ENCODE results near the gene TBC1D17.

TBC1D17 gene

DNA sequence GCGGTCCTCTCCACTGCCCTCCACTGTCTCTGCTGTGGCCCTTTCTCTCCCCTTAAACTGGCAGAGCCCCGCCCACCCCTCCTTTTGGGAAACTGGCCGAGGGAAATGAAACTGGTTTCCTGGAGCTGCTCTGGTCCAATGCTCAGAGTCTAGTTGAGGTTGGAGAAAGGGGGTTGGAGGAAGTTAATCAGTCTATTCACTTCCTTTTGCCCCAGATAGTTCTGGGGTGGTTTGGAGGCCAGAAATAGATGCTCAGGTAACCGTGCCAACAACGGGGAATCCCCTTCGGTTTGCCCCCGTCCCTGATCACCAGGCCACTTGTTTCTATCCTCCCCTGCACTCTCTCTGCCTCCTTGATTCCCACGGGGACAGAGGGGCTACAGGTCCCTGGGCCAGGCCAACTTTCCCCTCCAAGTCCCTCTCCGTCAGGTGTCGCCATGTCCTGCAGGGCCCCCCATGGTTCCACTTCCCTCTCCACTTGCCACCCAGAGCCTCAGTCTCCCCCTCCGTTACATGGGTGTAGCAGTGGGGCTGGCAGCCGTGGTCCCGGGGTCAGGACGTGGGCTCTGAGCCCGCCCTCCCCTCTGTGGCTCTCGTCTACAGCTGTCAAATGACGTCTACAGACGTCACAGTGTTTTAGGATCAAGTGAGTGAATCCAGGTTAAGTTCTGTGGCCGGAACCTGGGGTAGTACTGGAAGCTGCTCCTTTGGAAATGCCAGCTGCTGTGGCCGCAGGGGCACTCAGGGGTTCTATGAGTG is 19.5 kb downstream of the TBC1D17 start, which contains the start of gene IL4I1:
IL4I1 (minus strand) TSS at position 25 of the 759 bp plus-strand sequence. CDS start 727 bp downstream, outside the sequence.
- no peak for FAIRE-seq

DNA sequence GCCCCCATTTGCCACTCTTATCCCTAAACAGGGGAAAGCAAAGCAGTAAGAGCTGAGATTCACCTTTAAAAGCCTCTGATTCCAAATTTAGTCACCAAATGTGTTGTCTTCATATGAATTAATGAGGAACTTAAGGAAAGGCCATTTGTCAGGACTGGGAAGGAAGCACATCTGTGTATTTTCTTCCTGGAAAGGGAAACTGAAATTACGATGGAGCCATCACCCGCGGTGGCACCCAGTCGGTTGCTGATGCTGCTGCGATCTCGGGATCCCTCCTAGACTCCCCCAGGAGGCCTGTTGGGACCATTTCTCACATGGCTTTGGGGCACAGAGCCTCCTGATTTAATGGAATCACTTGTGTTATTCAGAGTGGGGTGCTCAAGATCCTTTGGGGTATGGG is 26.6 kb downstream of the TBC1D17 start:
- no peak for FAIRE-seq

DNA sequence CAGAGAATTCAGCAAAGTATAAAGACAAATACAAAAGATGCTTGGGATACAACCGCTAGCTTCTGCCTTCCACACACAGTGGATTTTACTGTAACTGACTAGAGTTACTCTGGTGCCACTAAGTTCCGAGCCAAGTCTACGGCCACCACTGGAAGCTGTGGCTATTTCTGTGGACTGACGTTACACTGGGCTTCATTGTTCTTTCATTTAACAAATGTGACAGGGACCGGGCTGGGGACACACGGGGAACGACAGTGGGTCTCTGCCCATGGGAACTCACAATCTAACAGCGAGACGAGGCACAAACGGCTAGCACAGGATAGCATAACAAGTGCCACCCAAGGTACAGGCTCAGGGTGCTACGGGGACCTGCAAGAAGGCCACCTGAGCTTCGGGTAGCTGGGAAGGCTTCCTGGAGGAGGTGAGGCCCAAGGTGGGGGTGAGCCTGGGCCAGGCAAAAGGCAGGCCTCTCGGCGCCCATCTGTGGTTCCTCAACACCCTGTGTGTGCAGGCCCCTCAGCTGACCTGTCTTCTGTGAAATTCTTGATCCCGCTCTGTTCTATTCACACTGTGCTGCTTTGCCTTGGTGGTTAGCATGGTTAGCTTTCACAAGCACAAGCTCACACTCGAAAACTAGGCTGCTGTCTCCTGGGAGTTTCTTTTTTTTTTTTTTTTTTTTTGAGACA is 29.5 kb downstream of the TBC1D17 start:
- no peak for FAIRE-seq

DNA sequence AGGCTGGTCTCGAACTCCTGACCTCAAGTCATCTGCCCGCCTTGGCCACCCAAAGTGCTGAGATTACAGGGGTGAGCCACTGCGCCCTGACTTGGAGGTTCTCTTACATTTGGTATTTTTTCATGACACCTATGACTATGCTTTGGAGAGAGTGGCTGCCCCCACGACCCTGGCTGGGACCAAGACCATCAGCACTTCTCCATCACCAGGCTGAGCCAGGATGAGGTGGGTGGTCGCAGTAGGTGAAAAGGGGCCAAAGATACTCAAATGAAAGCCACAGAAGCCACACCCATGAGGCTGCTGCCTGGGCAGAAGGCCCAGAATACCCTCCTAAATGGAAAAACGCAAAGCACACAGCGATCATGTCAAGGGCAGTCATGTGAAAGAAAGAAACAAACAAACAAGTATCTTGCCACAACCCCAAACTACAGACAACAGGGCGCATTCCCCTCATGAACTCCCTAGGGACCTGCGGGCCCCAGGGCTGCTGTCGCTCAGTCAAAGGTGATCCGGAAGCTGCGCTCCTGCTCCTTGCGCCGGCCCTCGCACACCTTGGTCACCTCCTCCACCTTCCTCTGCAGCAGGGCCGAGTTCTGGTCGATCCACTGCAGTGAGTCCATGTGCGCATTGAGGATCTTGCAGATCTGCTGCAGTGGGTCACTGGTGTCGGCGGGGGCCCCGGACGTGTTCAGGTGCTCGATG is 30.4 kb downstream of the TBC1D17 start:
- FAIRE-seq = no peak

DNA sequence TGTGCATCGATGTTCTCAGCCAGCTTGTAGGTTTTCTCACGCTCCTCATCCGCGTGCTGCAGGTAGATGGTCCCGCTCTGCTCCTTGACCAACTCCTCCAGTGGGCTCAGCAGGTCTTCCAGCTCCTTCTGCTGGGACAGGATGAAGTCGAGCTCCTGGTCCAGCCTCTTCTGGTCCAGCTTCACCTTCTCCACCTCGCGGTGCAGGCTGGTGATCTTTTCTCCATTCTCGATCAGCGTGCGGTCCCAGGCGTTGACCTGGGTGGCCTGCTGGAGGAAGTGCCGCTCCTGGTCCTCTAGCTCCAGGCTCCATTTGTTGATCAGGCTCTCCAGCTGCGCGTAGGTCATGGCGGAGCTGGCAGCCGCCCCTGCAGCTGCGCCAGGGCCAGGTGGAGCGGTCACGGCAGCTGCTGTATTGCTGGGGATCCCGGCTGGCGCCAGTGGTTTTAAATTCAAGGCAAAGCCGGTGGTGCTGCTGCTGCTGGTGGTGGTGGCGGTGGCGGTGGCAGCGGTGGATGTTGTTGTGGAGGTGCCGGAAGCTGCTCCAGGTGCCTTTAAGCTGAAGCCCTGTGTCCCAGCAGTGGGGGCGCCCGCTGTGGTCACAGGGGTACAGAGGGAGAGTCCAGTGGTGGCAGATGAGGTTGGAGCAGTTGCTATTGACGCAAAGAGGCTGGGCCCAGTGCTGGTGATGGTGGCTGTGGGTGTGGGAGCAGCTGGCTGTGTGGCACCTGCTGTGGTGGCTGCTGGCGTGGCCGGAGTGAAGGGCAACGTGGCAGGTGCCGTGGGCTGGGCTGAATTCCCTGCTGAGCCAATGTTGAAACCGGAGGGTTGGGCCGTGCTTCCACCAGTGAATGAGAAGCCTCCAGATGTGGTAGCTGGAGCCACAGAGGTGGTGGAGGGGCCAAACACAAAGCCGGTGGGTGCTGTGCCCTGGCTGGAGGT is 31.2 kb downstream of the TBC1D17 start:
- no peak for FAIRE-seq

DNA sequence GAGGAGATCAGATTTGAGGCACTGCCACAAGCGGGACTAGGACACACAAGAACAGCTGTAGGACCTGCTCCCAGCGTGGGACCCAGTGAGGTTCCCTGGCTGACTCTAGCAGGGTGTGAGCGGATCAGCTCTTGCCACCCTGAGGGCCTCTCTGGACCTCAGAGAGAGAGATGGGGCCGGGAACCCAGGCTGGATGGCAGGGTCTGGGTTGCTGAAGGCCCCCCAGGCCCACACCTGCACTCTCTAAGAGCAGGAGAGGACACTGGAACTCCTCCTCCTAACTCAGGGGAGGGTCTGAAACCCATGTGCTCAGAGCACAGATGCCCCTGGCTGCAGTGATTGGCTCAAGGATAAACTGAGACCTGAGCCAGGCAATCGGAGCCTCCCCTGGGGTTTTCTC is 32.7 kb downstream of the TBC1D17 start:
- FAIRE-seq = no peak

DNA sequence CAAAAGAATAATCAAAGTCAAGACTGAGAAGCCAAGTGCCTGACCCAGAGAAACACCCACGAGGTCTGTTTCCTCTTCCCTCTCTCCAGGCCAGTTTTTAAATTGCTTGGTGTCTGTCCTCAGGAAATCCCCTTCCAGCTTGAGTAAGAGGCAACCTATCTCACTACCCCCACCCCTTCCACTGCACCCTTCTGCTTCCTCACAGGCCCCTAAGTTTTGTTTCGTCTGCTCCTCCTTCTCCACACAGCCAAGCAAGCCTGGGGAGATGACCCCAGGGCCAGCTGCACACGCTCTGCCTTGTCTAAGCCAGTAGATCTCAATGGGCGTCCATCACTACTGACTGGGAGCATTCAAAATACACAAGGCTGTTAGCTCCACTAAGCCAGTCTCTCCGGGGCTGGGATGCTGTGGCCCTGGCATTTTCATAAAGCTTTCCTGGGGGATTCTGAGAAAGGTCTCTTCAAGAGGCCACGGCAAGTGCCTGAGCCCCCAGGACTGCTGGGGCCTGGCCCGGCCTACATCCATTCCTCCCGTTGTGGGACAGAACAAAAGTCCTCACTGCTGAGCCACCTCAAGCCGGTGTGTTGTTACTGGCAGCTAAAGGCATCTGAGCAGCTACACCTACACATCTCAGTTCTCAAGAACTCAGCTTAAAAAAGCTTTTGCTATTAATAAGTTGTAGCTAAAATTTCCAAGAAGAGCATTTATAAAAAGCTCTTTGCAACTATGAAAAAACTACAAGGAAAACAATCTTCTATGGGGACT is 34.1 kb downstream of the TBC1D17 start:
- FAIRE-seq = no peak

DNA sequence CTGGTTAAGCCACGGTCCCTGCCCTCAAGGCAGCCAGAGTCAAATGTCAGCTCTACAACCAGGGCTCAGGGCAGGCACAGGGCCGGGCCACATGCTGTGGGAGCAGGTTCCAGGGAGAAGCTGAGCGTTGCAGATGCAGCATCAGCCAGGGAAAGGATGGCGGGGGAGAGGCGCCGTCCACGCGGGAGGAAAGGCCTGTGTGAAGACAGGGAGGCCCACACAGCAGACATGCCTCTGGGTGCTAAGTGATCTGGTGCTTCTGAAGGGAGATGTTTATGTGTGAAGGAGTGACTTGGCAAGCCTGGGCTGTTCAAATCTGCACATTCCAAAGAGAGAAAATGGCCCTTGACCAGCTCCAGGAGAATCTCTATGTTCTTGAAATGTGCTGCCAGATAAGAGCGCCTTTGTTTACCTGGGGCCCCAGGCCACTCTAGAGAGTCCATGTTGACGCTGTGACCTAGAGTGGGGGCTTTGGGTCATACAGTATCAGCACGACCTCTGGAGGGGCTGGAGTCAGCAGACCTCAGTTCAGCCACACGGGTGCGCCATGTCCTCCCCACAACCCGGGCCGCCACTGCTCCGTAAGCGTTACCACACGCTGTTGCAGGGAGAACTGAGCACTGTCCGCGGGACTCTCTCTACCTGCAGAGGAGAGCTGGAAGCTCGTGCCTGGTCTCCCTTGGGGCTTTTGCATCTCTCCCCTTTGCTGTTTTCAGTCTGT is 35.6 kb downstream of the TBC1D17 start:
- FAIRE-seq = no peak

DNA sequence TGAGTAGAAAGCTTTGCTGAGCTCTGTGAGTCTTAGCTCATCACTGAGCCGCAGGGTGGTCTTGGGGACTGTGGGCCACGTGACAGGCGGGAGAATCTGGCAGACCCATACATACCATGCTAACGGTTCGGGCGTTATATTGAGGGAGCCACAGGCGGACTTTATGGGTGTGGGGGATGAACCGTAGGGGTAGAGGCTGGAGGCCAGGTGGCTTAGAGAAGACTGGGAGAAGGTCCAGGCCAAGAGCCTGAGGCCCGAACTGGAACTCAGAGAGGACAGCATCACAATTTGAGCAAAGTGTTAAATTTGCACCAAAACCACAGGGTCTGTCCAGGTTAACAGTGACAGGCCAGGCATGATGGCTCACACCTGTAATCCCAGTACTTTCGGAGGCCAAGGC is 36.2 kb downstream of the TBC1D17 start:
- FAIRE-seq = no peak

DNA sequence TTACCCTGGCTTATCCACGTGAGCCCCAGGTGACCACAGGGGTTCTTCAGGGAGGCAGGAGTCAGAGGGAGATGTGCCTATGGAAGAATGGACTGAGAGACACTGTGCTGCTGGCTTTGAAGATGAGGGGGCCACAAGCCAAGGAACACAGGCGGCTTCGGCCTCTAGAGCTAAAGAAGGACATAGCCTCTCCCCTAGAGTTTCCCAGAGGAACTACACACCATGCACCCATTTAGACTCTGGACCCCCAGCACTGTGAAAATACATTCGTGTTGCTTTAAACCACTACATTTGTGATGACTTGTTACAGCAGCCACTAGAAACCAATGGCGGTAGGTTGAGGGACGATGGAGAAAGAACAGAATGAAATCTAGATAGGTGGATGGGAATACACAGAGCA is 37.8 kb downstream of the TBC1D17 start:
- no peak for FAIRE-seq

DNA sequence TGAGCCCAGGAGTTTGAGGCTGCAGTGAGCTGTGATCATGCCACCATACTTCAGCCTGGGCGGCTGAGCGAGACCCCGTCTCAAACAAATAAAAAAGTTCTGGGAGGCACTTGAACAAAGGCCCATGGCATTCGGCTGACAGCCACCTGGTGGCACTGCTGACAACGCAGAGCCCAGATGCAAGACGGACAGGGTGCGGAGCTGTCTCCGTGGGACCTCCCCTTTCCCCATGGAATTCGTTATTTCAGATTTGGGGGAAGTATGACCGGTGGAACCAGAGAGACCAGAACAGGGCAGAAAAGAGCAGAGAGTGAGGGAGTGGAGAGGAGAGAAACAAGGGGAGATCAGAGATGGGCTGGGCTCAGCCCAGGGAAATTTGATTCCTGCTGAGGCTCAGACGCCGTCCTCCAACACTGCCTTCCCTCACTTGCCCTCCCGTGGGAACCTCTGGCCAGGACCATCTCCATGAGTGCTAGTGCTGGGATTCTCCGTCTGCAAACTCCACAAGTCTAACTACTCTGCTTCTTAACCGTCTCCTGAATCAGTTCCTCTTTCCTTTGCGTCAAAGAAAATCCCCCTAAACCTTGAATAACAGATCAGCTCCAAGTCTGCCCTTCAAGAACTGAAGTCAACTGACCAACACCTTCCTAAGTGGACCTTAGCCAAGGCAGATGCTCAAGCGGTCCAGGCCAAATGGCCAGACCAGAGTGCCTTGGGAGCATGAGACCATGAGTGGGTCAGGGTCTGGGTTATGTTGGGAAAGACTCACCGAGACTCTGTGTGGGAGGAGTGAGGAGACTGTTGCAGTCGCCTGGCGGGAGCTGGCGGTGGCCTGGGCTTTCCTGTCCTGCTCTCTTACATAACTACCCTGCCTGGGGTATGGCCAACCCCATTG is 39.6 kb downstream of the TBC1D17 start:
- FAIRE-seq = no peak

DNA sequence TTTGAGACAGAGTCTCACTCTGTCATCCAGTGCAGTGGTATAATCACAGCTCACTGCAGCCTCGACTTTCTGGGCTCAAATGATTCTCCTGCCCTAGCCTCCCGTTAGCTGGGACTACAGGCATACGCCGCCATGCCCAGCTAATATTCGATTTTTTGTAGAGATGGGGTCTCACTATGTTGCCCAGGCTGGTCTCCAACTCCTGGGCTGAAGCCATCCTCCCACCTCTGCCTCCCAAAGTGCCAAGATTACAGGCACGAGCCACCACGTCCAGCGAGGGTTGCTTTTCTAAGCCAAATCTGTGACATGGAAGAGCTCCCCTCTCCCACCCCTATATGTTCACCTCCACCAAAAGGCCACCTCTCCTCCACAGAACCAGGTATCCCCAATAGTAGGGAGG is 40.6 kb downstream of the TBC1D17 start:
- FAIRE-seq = no peak

DNA sequence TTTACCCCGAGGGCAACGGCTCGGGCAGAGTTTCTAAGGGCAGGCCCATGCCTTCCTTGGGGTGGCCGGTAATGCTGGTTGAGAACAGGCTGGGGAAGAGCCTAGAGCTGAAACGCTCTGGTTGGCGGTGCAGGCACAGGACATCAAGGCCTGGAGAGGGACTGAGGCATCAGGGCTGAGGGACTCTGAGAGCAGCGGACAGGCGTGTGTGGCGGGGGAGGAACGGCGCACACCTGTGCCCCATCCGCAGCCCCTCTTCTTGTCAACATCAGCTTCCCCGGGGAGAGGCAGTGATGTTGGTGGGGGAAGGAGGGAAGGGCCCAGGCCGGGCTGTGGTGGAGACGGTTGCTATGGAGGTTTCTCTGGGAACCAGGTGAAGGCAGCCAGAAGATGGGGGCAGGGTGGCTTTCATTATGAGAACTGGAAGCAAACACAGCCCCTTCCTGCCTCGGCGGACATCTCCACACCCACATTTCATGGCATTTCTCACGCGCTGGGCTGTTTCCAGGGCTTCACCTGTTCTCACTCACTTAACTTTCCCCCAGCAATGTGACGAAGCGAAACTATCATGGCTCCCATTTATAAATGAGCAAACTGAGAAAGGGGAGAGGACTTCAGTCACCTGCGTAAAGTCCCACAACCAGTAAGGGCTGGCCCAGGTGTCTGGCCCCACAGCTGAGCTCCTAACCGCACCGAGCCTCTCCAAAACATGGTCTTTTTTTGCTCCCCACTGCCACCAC is 43.3 kb downstream of the TBC1D17 start:
- no peak for FAIRE-seq

DNA sequence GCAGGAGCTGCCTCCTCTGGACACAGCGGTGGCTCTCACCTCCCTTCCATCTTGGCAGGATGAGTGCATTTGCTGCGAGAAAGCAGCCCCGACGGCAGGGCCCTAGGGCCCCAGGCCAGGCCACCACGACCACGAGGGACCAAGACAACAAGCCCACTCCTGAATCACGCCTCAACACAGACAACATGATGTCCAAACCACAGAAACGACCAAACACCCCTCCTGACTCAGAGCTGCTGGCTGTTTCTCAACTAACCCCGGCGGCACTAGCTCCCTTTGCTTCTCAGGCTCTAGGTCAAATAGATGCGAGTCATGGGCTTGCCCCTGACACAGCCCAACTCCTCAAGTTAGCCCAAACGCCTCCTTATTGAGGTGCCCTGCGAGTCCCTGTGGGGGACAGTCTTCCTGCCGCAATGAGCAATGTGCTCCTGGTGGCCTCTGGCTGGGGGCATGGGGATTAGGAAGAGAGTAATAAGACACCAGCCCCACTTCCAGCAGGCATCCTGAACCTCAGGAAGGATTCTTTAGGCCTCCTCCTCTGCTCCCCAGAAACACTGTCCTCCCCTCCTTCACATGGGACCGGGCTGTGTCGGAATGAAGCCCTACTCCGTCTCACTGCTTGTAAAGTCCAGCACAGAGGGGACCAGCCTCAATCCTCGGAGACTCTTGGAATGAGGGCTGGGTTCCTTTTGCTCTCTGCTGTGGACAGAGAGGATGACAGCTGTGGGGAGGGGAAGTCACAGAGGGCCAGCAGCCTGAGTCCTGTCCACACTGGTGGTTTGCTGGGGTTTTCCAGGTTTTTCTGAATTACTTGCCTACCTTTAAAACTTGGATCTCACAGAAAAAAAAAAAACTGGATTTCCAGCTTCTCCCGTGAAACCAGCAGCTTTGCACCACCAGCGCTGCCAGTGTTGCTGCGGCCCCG is 44.6 kb downstream of the TBC1D17 start:
- FAIRE-seq = no peak

DNA sequence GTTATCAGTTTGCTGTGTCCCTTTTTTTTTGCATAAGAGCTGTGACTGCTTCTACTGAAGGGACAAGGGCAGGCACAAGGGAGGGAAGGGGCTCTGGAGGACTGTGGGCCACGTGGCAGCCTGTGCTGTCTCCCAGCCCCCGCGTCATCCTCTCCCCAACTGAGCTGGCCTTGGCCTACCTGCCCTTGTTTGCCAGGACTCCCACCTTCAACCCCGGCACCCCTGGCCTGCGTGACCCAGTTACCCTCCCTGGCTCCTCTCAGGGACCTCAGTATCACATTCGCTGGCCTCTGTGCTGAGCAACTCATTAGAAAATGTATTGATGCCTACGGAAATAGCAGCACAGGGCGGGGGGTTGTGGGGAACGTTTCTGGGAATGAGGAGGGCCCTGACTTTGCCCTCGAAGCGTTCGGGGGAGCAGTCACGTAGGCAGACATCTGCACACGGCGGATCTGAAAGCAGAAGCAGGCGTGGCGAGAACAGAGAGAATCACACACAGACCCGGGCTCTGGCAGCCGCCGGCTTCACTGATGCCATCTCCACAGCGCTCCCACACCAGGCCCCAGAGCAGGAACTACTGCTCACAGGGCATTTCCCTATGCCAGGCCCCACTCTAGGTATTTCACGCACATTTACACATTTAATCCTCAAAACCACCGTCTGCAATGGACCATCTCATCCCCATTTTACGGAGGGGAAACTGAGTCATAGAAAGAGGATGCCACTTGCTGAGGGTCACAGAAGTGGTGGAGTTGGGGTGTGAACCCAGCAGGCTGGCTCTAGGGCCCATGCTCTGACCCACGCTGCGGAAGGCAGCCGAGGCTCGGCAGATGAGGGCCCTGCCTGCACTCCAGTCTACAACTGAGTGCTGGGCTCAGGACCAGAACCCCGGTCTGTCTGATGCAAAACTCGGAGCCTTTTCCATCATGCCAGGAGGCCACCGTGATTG is 45.8 kb downstream of the TBC1D17 start:
- no peak for FAIRE-seq

DNA sequence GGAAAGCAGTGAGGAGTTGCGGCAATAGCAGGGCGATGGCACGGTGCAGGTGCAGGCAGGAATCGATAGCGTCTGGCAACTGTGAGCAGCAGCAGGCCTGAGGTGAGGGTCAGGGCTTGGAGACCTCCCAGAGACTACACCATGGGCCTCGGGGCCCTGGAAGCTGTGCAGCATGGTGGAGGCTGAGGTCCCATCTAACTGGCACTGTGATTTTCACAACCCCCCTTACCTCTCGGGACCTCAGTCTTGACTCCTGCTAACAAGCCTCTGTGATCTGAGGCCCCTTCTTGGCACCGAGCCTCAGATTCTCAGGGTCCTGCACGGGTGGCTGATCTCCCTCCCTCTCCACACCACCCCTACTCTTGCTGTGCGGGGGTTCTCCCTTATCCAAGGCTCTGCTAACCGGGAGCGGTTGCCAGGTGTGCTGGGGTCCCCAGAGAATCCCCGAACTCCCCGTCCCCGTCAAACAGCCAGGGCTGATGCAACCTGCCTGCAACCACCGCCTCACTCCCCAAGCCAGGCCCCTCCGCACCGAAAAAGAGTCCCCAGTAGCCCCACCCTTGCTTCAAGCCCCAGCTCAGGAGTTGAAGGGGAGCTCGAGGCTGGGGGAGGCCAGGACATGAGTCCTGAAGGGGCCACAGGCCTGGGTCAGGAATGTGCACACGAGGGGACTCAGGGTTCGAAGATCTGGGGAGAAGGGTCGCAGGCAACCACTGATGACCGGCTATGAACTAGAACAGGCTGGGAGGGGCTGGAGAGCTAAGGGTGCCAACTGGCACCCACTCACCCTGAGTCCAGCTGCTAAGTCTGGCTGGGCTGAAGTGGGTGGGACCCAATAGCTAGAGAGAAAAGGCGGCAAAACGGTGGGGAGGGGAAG is 46.7 kb downstream of the TBC1D17 start:
- no peak for FAIRE-seq
